Stimulated activated CD8-positive, alpha-beta memory T cell treated with anti-CD3 and anti-CD28 coated beads, Interleukin-4, amount 100 ng/mL, for 24 hours (primary cell): ENCODE results near the gene HEXD.
A peak's percentile ranks its signal among the peaks of the same experiment; 100 is the strongest.
"Not testable (repeated sequence)": the region's sequence is repeated elsewhere in the genome, so short reads cannot be mapped to it uniquely, and the experiment has no call there.

Experiments used
- DNase-seq: peaks from one replicate; pipeline ENCODE4 v3.0.0-alpha.2; 2020; ENCODE audit warnings: low read depth

HEXD gene

DNA sequence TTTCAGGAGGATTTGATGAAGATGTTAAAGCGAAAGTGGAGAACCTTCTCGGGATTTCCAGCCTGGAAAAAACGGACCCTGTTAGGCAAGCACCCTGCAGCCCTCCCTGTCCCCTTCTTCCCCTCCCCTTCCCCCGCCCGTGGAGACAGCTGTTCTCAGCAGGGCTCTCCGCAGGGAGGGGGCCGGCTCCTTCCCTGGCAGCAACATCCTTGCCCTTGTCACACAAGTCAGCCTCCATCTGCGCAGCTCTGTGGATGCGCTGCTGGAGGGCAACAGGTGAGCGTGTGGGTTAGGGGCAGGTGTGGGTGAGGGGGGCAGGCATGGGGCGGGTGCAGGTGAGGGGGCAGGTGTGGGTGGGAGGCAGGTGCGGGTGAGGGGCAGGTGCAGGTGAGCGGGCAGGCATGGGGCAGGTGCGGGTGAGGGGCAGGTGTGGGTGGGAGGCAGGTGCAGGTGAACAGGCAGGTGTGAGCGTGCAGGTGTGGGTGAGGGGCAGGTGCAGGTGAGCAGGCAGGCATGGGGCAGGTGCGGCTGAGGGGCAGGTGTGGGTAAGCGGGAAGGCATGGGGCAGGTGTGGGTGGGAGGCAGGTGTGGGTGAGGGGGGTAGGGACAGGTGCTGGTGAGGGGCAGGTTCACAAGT is 23.0 kb downstream of the HEXD start:
- no peak for DNase-seq

- no peak for DNase-seq
These were observed 23.7 kb downstream of the HEXD start for GRCh38 chr17:82441691-82442487.

GRCh38 chr17:82442643-82443464 is 24.7 kb downstream of the HEXD start:
- DNase-seq: no peak

DNA sequence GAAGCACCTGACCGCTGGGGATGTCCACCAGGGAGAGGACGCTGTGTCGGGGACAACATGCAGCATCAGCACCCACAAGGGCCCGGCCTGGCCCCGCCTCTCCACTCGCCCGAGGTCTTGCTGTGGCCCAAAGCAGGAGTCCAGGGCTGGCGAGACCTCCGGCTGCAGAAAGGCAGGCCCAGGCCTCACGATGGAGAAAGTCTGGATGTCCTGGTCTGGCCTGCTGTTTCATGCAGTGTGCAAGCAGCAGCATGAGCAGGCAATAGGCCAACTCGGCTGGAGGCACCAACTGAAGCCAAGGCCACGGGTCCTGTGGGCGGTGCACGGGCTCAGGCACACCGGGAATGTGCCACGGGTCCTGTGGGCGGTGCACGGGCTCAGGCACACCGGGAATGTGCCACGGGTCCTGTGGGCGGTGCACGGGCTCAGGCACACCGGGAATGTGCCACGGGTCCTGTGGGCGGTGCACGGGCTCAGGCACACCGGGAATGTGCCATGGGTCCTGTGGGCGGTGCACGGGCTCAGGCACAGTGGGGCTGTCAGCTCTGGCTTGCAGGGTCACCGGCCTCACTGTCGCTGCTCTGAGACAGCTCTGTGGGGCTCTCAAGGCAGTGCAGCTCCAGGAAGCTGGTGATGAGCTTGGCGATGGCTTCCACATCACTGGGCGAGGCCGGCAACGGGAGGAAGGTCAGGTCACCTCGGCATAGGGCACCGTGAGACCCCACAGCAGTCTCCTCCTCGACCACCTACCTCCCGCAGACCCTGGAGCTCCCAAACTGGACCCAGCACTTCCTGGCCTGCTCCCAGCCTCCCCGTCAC is 25.5 kb downstream of the HEXD start:
- no peak for DNase-seq

DNA sequence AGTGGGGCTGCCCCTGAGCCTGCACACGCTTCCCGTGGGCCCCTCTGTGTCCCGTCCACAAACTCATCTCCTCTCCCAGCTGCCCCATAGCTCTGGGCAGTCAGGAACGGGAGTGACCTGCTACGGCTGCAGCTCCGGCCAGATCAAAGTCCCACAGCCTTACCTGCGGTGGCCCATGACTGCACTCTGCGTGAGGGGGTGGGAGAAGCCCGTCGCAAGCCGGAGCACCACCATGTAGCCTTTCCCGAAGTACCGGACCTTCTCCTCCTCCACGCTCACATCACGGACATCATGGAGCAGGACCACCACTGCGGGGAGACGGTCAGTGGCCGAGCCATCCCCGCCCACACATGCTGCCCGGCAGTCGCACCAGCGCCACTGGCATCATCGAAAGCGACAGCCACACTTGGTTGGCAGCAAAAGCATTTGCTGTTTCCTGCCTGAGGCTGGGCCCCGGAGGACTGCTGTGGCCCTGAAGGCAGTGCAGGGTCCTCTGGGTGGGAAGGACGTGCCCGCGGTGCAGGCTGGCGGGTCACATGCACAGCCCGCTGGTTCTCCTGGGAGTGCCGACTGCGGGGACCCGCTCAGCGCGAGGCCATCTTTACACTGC is 26.2 kb downstream of the HEXD start:
- no peak for DNase-seq

DNA sequence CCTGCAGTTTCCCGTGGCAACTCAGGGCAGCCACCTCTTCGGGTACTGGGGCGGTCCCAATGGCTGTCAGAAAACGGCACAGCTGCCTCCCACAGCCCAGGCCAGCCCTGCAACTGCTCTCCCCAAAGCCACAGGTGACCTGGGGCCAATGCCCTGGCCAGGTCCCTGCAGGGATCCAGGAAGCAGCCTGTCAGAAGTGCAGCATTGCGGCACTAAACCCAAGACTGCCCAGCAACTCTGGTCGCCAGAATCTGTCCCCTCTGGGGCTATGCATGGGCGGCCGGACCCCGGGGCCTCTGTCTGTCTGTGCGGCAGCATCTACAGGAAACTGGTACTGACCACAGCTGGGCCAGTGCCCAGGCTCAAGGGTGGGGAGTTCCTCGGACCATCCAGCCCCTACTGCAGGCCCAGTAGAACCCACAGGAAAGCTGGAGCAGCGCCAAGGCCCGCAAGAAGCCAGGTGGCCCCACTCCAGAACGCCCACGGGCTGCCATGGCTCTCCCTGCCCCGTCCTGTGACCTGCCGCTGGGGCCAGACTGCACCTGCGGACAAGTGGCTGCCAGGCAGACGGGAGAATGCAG is 26.9 kb downstream of the HEXD start:
- DNase-seq: no peak

- no peak for DNase-seq
These were observed 27.4 kb downstream of the HEXD start for GRCh38 chr17:82445542-82445941.

GRCh38 chr17:82446124-82446523 is 28.0 kb downstream of the HEXD start:
- no peak for DNase-seq

- DNase-seq: no peak
These were observed 28.5 kb downstream of the HEXD start for GRCh38 chr17:82446649-82447048.

GRCh38 chr17:82447876-82448275 is 29.7 kb downstream of the HEXD start:
- DNase-seq: no peak

GRCh38 chr17:82449131-82449882 is 31.2 kb downstream of the HEXD start:
- peak; percentile 52 for DNase-seq

DNA sequence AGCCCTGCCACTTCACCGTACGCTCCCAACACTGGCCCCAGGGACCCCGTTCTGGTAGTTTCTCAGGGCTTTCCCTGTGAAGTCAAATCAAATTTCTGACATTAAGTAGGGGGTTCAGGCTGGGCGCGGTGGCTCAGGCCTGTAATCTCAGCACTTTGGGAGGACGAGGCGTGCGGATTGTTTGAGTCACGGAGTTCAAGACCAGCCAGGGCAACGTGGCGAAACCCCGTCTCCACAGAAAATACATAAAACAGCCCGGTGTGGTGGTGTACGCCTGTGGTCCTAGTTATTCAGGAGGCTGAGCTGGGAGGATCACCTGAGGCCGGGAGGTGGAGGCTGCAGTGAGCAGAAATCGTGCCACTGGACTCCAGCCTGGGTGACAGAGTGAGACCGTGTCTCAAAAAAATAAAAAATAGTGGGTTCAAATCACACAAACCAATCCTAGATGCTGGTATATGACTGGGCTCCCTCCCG is 31.8 kb downstream of the HEXD start:
- peak; percentile 25 for DNase-seq

- DNase-seq: peak; percentile 89
These were observed 32.4 kb downstream of the HEXD start, which contains the start of gene CYBC1 for GRCh38 chr17:82450357-82451106. CYBC1 (minus strand) TSS chr17:82450752; CDS start chr17:82449254, 1,498 bp downstream.

- no peak for DNase-seq
These were observed 34.0 kb downstream of the HEXD start for GRCh38 chr17:82452162-82452561.

DNA sequence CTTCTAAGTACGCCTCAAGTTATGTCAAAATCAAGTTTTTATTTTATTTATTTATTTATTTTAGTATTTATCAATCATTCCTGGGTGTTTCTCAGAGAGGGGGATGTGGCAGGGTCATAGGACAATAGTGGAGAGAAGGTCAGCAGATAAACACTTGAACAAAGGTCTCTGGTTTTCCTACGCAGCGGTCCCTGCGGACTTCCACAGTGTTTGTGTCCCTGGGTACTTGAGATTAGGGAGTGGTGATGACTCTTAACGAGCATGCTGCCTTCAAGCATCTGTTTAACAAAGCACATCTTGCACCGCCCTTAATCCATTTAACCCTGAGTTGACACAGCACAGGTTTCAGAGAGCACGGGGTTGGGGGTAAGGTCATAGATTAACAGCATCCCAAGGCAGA is 35.0 kb downstream of the HEXD start:
- not testable (repeated sequence) for DNase-seq

GRCh38 chr17:82453706-82454105 is 35.6 kb downstream of the HEXD start:
- not testable (repeated sequence) for DNase-seq

- no peak for DNase-seq
These were observed 39.2 kb downstream of the HEXD start for GRCh38 chr17:82457073-82457928.

GRCh38 chr17:82457929-82458178 is 39.7 kb downstream of the HEXD start:
- no peak for DNase-seq
